IMR-90 (cell line): Measurements from ENCODE around the gene POLR2M. TPM values are rescaled to one million over a fixed set of nuclear protein-coding genes. Genes with fewer than 3 reads are reported as not detected.
A peak's percentile ranks its signal among the peaks of the same experiment; 100 is the strongest.

Experiments used
- ATAC-seq: fragments of 200-7000 bp; cut with Tn5 transposase; 2 replicates; pipeline ENCODE4 v1.9.1; 2020; ENCODE audit warnings: low read depth, mild to moderate bottlenecking, moderate library complexity
- Bru-seq: library from RNA; stranded (reverse); fragments of 400-500 nt; gene quantifications from one replicate; lab custom pipeline; 2021; lab: Mats Ljungman, UMichigan
- BruChase-seq, 2 experiments: library from RNA; stranded (reverse); fragments of 400-500 nt; gene quantifications; one replicate each; lab custom pipeline; 2021; lab: Mats Ljungman, UMichigan
- BruUV-seq: library from RNA; stranded (reverse); fragments of 400-500 nt; replicated peaks from 2 replicates; lab custom pipeline; 2021; lab: Mats Ljungman, UMichigan
- CTCF ChIA-PET: fragments of 300-600 bp; formaldehyde crosslinking; extraction: SDS; loops from one replicate; lab custom pipeline; 2021; ENCODE audit warnings: antibody characterized with exemption; lab: Yijun Ruan, JAX
- POLR2A ChIA-PET: fragments of 300-600 bp; sonication (Branson Sonifier 250); formaldehyde crosslinking; loops from one replicate; lab custom pipeline; 2022; ENCODE audit warnings: antibody characterized with exemption; ENCODE audit not compliant: unreplicated experiment; lab: Charles Lee
- DNase-seq: peaks from one replicate; pipeline ENCODE4 v3.0.0; 2013
- H2AFZ ChIP-seq: replicated peaks from 2 replicates; pipeline ENCODE3; 2013; ENCODE audit warnings: low read length, mild to moderate bottlenecking; ENCODE audit not compliant: poor library complexity
- H2AK5ac ChIP-seq: 2 replicates; pipeline ENCODE4 v1.6.1; 2013; ENCODE audit warnings: low read depth, low read length, inconsistent platforms
- H2AK9ac ChIP-seq: replicated peaks from 2 replicates; pipeline ENCODE3; 2013; ENCODE audit warnings: mild to moderate bottlenecking, low read depth, low read length, moderate library complexity; ENCODE audit not compliant: poor library complexity
- H2BK120ac ChIP-seq: 2 replicates; pipeline ENCODE4 v1.6.1; 2013; ENCODE audit warnings: low read depth, low read length, inconsistent platforms
- H2BK15ac ChIP-seq: 3 replicates; pipeline ENCODE4 v1.6.1; 2013; ENCODE audit warnings: low read depth, low read length, inconsistent platforms
- H2BK20ac ChIP-seq: 2 replicates; pipeline ENCODE4 v1.6.1; 2013; ENCODE audit warnings: low read depth, mild to moderate bottlenecking, inconsistent platforms, low read length, moderate library complexity
- H2BK5ac ChIP-seq: 2 replicates; pipeline ENCODE4 v1.6.1; 2013; ENCODE audit warnings: mild to moderate bottlenecking, low read depth, low read length, inconsistent platforms; ENCODE audit not compliant: poor library complexity, severe bottlenecking
- H3K14ac ChIP-seq: replicated peaks from 2 replicates; pipeline ENCODE4 v1.6.1; 2013; ENCODE audit warnings: low read depth, low read length, inconsistent platforms
- H3K18ac ChIP-seq: 2 replicates; pipeline ENCODE4 v1.6.1; 2013; ENCODE audit warnings: low read depth, low read length, control low read depth
- H3K23ac ChIP-seq: 2 replicates; pipeline ENCODE4 v1.6.1; 2013; ENCODE audit warnings: low read depth, low read length, inconsistent platforms
- H3K27ac ChIP-seq: 2 replicates; pipeline ENCODE4 v1.5.1; 2013; ENCODE audit warnings: mild to moderate bottlenecking, control low read depth, low read length; ENCODE audit not compliant: insufficient read depth
- H3K27me3 ChIP-seq: 2 replicates; pipeline ENCODE4 v1.6.1; 2013; ENCODE audit warnings: low read length; ENCODE audit not compliant: control insufficient read depth, insufficient read depth
- H3K36me3 ChIP-seq: 2 replicates; pipeline ENCODE4 v1.6.1; 2013; ENCODE audit warnings: low read length, mixed read lengths; ENCODE audit not compliant: control insufficient read depth, insufficient read depth
- H3K4ac ChIP-seq: 2 replicates; pipeline ENCODE4 v1.6.1; 2013; ENCODE audit warnings: low read depth, low read length, inconsistent platforms
- H3K4me1 ChIP-seq: 2 replicates; pipeline ENCODE4 v1.6.1; 2013; ENCODE audit warnings: low read length, mixed read lengths; ENCODE audit not compliant: control insufficient read depth, insufficient read depth
- H3K4me2 ChIP-seq: 2 replicates; pipeline ENCODE4 v1.6.1; 2013; ENCODE audit warnings: low read depth, mild to moderate bottlenecking, control low read depth, low read length, moderate library complexity
- H3K4me3 ChIP-seq: 2 replicates; pipeline ENCODE4 v1.5.1; 2013; ENCODE audit warnings: low read depth, mild to moderate bottlenecking, control low read depth, low read length, moderate library complexity; ENCODE audit not compliant: insufficient read depth
- H3K56ac ChIP-seq: 2 replicates; pipeline ENCODE4 v1.6.1; 2013; ENCODE audit warnings: low read length, inconsistent platforms; ENCODE audit not compliant: insufficient read depth; ENCODE audit errors: extremely low read depth
- H3K79me1 ChIP-seq, 2 experiments: 2 replicates each; pipeline ENCODE4 v1.6.1; 2013; ENCODE audit warnings: low read length in 2 of 2, inconsistent platforms in 1 of 2, low read depth in 1 of 2
- H3K9ac ChIP-seq: 2 replicates; pipeline ENCODE4 v1.6.1; 2013; ENCODE audit warnings: low read depth, low read length, control low read depth
- H3K9me1 ChIP-seq: 2 replicates; pipeline ENCODE4 v1.6.1; 2013; ENCODE audit warnings: low read length, inconsistent platforms; ENCODE audit not compliant: insufficient read depth
- H3K9me3 ChIP-seq: 2 replicates; pipeline ENCODE4 v1.6.1; 2013; ENCODE audit warnings: low read length; ENCODE audit not compliant: control insufficient read depth, insufficient read depth
- H4K20me1 ChIP-seq: 2 replicates; pipeline ENCODE4 v1.6.1; 2013; ENCODE audit warnings: low read length, inconsistent platforms; ENCODE audit not compliant: insufficient read depth
- H4K5ac ChIP-seq: 2 replicates; pipeline ENCODE4 v1.6.1; 2013; ENCODE audit warnings: mild to moderate bottlenecking, low read depth, low read length, control low read depth
- H4K8ac ChIP-seq, 2 experiments: 2 replicates each; pipeline ENCODE4 v1.6.1; 2013; ENCODE audit warnings: low read depth in 2 of 2, low read length in 2 of 2, control low read depth in 1 of 2, inconsistent platforms in 1 of 2
- H4K91ac ChIP-seq: 2 replicates; pipeline ENCODE4 v1.6.1; 2013; ENCODE audit warnings: low read depth, low read length, inconsistent platforms; ENCODE audit not compliant: insufficient read depth
- BHLHE40 ChIP-seq: fragments of 150-350 bp; IDR thresholded peaks from 2 replicates; pipeline ENCODE4 v1.6.1; 2016; ENCODE audit warnings: mild to moderate bottlenecking, low read depth, low read length
- CHD1 ChIP-seq: IDR thresholded peaks from 2 replicates; pipeline ENCODE4 v1.6.1; 2012; ENCODE audit warnings: low read depth, low read length, improper control_type of control experiment
- FOS ChIP-seq: fragments of 150-350 bp; IDR thresholded peaks from 2 replicates; pipeline ENCODE4 v1.6.1; 2016; ENCODE audit warnings: low read depth, low read length
- MAFK ChIP-seq: IDR thresholded peaks from 2 replicates; pipeline ENCODE4 v1.6.1; 2012; ENCODE audit warnings: low read depth, low read length, improper control_type of control experiment
- MAZ ChIP-seq: IDR thresholded peaks from 2 replicates; pipeline ENCODE4 v1.6.1; 2012; ENCODE audit warnings: low read depth, mild to moderate bottlenecking, low read length, improper control_type of control experiment, moderate library complexity, borderline replicate concordance
- MXI1 ChIP-seq: IDR thresholded peaks from 2 replicates; pipeline ENCODE4 v1.6.1; 2012; ENCODE audit warnings: low read depth, mild to moderate bottlenecking, low read length, moderate library complexity, borderline replicate concordance
- NFE2L2 ChIP-seq: fragments of 150-350 bp; IDR thresholded peaks from 2 replicates; pipeline ENCODE4 v1.6.1; 2016; ENCODE audit warnings: low read depth, mild to moderate bottlenecking, low read length
- POLR2A ChIP-seq: IDR thresholded peaks from 2 replicates; pipeline ENCODE4 v1.6.1; 2012; ENCODE audit warnings: mild to moderate bottlenecking, low read depth, low read length
- RCOR1 ChIP-seq: IDR thresholded peaks from 2 replicates; pipeline ENCODE4 v1.6.1; 2012; ENCODE audit warnings: mild to moderate bottlenecking, low read length, improper control_type of control experiment; ENCODE audit not compliant: insufficient replicate concordance
- SMC3 ChIP-seq: fragments of 150-350 bp; IDR thresholded peaks from 2 replicates; pipeline ENCODE4 v1.6.1; 2016; ENCODE audit warnings: low read depth, mild to moderate bottlenecking, antibody characterized with exemption, low read length, moderate library complexity
- WGBS, 2 experiments: methylation state at CpG; one replicate each; pipeline versions ENCODE4 v1.1.5 to v1.1.7; 2013; ENCODE audit warnings: missing lambda C conversion rate in 2 of 2; ENCODE audit not compliant: insufficient read length in 1 of 2; ENCODE audit errors: extremely low coverage in 2 of 2; 5-methylcytosine and 5-hydroxymethylcytosine counted together
- dilution Hi-C: fragments of 300-500 bp; cut with HindIII; formaldehyde crosslinking; loops from one replicate; pipeline ENCODE4 v1.14.3; 2018; ENCODE audit warnings: low sequenced_read_pairs; ENCODE audit not compliant: unreplicated experiment
- in situ Hi-C: fragments of 300-500 bp; cut with MboI; formaldehyde crosslinking; loops from 3 replicates; pipeline ENCODE4 v1.14.3; 2019; ENCODE audit warnings: low sequenced_read_pairs, inconsistent platforms, mixed read lengths
- intact Hi-C: fragments of 100-400 bp; cut with micrococcal nuclease; formaldehyde crosslinking; loops from 2 replicates; pipeline ENCODE4 v1.10.0; 2022
- long read RNA-seq: library from polyadenylated mRNA; unstranded; transcript quantifications from one replicate; pipeline ENCODE4 v2.0.0, GENCODE V29; 2021; ENCODE audit not compliant: unreplicated experiment
- polyA plus RNA-seq, 3 experiments: library from polyadenylated mRNA; depleted of rRNA; stranded (reverse); fragments of >200 nt; gene quantifications; 2 replicates each; pipeline ENCODE4 v1.2.3, GENCODE V29; 2012; ENCODE audit warnings: low replicate concordance in 1 of 3
- total RNA-seq: library from RNA; depleted of rRNA; stranded (reverse); fragments of >200 nt; gene quantifications from 2 replicates; pipeline ENCODE4 v1.2.3, GENCODE V29; 2012; rRNA removed
- TF ChIP-seq, protein P1 (sequence below): conservative IDR thresholded peaks from 2 replicates; pipeline ENCODE4 v1.5.1; 2012; ENCODE audit warnings: mild to moderate bottlenecking, low read depth, low read length, improper control_type of control experiment
- TF ChIP-seq, protein P2 (sequence below): fragments of 150-350 bp; IDR thresholded peaks from 2 replicates; pipeline ENCODE4 v1.6.1; 2016; ENCODE audit warnings: low read depth, mild to moderate bottlenecking, low read length, moderate library complexity, borderline replicate concordance

POLR2M gene
- 83.0 and 117 TPM in 2 replicates for total RNA-seq
- polyA plus RNA-seq (2012; rRNA removed) = 60.8 and 432 TPM in 2 replicates
- 7.9 and 8.6 TPM in 2 replicates for polyA plus RNA-seq (2012; cell fraction: cytosol; rRNA removed)
- 2.7 and 12.8 TPM in 2 replicates for polyA plus RNA-seq (2012; cell fraction: nucleus; rRNA removed; ENCODE audit: low replicate concordance)
- percentile 81 among the genes with signal in this experiment for Bru-seq, nascent RNA
- percentile 98 among the genes with signal in this experiment for BruChase-seq, experiment 1, labeled RNA remaining after a 6-hour chase
- percentile 96 among the genes with signal in this experiment for BruChase-seq, experiment 2, labeled RNA remaining after a 2-hour chase
- long read RNA-seq, full-length matches to known transcripts = 39 of 42 reads
- long read RNA-seq, partial matches to known transcripts = 2 of 42 reads
- long read RNA-seq, other reads (novel, unspliced or antisense) = 1 of 42 reads

DNA sequence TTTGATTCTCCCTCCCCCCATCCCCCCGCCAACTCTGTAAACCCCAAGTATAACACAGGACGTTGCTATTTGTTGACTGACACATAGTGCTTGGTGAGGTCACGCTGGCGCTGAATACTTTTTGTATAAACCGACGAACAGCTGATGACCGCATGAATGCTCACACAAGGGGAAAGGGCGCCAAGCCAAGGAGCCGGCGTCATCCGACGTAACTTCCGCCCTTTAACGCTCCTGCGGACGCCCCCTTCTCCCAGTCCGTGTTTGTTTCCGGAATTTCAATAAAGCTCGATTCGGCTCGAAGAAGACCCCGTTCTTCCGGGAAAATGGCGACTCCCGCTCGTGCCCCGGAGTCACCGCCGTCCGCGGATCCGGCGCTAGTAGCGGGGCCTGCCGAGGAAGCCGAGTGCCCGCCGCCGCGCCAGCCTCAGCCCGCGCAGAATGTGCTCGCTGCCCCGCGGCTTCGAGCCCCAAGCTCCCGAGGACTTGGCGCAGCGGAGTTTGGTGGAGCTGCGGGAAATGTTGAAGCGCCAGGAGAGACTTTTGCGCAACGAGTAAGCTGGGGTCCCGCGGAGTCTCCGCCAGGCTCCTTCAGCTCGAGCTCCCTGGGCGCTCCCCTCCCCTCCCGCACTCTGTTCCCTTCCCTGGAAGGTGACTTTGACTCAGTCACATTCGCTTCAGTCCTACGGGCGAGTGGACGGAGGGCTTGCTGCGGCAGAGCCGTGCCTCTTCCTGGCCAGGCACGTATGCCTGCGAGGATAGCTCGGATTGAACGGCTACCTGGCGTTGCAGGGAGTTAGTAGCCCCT lies at the start of gene POLR2M:
Gene POLR2M, plus strand, starts transcription at position 310 of the 805 bp plus-strand sequence. Its CDS starts 129 bp downstream, at position 439.
- Histone ChIP-seq H3K14ac (peak within 1 kb of the TSS; percentile 90), H3K4me2 (peak within 1 kb of the TSS; percentile 95), H2BK120ac (peak within 1 kb of the TSS; percentile 65), H3K9ac (peak within 1 kb of the TSS; percentile 96), H2BK5ac (peak within 1 kb of the TSS; percentile 80), H3K4me1 (no peaks in the 10 kb centered on the region), H3K27me3 (no peaks in the 10 kb centered on the region), H4K8ac (peak within 1 kb of the TSS; percentile 91 to 94), H3K4me3 (peak within 1 kb of the TSS; percentile 95), H4K91ac (peak within 1 kb of the TSS; percentile 86), H2BK15ac (peak within 1 kb of the TSS; percentile 13; the same call in 1 of the 3 replicates), H3K23ac (peak within 1 kb of the TSS; percentile 80), H3K9me1 (peaks cover 5% of the 10 kb centered on the region), H4K5ac (peak within 1 kb of the TSS; percentile 71), H3K18ac (peak within 1 kb of the TSS; percentile 59), H2AFZ (peak within 1 kb of the TSS; percentile 95), H4K20me1 (no peaks in the 10 kb centered on the region), H2AK9ac (peak within 1 kb of the TSS; percentile 91), H3K27ac (peak within 1 kb of the TSS; percentile 94), H3K9me3 (no peaks in the 10 kb centered on the region), H3K4ac (peak within 1 kb of the TSS; percentile 72), H3K79me1 (peaks cover 17 to 31% of the 10 kb centered on the region in 2 experiments), H3K36me3 (peaks cover 11% of the 10 kb centered on the region), H3K56ac (peak within 1 kb of the TSS; percentile 53), H2BK20ac (0 out of 2 replicates have a peak within 1 kb of the TSS, but pooled peaks have one; percentile 47), H2AK5ac (peak within 1 kb of the TSS; percentile 45; the same call in 1 of the 2 replicates)
- ChIA-PET POLR2A (interaction anchor here (0.6 kb wide), 1 partner anchor 26 kb away, joined by 3 read pairs; no protein-coding TSS in a partner anchor), CTCF (interaction anchor here (1.2 to 1.4 kb wide), 2 partner anchors 38 to 155 kb away, joined by 4 to 5 read pairs; no protein-coding TSS in a partner anchor)
- in situ Hi-C loops (no loop called here), dilution Hi-C loops (no loop called here), intact Hi-C loops (loop anchor here (1.0 to 5.0 kb wide), 2 partner anchors 39 to 149 kb away; no protein-coding TSS in a partner anchor)
- no TSS peak for BruUV-seq
- ATAC-seq = peak; percentile 92
- DNase-seq = peak; percentile 100
- WGBS, 2 experiments = 0% methylated on average over 21 of the region's 70 CpGs; no CpG with 5 or more reads in 1 of the 2 experiments
- TF ChIP-seq CHD1 = no peak
- no peak for TF ChIP-seq SMC3
- peak; percentile 82 for TF ChIP-seq POLR2A
- TF ChIP-seq NFE2L2 = no peak
- peak; percentile 43; the same call in 1 of the 2 replicates for TF ChIP-seq FOS
- no peak for TF ChIP-seq MAFK
- peak; percentile 69; the same call in 1 of the 2 replicates for TF ChIP-seq BHLHE40
- TF ChIP-seq, protein P1, sequence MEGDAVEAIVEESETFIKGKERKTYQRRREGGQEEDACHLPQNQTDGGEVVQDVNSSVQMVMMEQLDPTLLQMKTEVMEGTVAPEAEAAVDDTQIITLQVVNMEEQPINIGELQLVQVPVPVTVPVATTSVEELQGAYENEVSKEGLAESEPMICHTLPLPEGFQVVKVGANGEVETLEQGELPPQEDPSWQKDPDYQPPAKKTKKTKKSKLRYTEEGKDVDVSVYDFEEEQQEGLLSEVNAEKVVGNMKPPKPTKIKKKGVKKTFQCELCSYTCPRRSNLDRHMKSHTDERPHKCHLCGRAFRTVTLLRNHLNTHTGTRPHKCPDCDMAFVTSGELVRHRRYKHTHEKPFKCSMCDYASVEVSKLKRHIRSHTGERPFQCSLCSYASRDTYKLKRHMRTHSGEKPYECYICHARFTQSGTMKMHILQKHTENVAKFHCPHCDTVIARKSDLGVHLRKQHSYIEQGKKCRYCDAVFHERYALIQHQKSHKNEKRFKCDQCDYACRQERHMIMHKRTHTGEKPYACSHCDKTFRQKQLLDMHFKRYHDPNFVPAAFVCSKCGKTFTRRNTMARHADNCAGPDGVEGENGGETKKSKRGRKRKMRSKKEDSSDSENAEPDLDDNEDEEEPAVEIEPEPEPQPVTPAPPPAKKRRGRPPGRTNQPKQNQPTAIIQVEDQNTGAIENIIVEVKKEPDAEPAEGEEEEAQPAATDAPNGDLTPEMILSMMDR = no peak
- TF ChIP-seq MXI1 = peak; percentile 79
- peak; percentile 96 for TF ChIP-seq MAZ
- peak; percentile 5 for TF ChIP-seq RCOR1
- TF ChIP-seq, protein P2, sequence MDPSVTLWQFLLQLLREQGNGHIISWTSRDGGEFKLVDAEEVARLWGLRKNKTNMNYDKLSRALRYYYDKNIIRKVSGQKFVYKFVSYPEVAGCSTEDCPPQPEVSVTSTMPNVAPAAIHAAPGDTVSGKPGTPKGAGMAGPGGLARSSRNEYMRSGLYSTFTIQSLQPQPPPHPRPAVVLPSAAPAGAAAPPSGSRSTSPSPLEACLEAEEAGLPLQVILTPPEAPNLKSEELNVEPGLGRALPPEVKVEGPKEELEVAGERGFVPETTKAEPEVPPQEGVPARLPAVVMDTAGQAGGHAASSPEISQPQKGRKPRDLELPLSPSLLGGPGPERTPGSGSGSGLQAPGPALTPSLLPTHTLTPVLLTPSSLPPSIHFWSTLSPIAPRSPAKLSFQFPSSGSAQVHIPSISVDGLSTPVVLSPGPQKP = no peak
